Measurements from ENCODE around the gene CD2AP. TPM values are rescaled to one million over a fixed set of nuclear protein-coding genes. Genes with fewer than 3 reads are reported as not detected.
"Not testable (repeated sequence)": the region's sequence is repeated elsewhere in the genome, so short reads cannot be mapped to it uniquely, and the experiment has no call there.

CD2AP gene
- total RNA-seq, 4 donors from 2014 or later, result 21.2 to 34.4 (median 24.5) TPM

- no peaks in the 10 kb centered on the region for H3K4me1 ChIP-seq
- no peak for ATAC-seq
Observed at GRCh38 chr6:47552319-47552718, 74.7 kb downstream of the CD2AP start.

GRCh38 chr6:47553243-47553642 lies 75.7 kb downstream of the CD2AP start:
- not testable (repeated sequence) for H3K9me3 ChIP-seq, H3K36me3 ChIP-seq, H3K4me1 ChIP-seq, H3K4me3 ChIP-seq, H3K27me3 ChIP-seq, H3K27ac ChIP-seq, ATAC-seq
- 100% methylated on average over 3 of the region's 3 CpGs for WGBS, 2 donors (ENCODE audit: low coverage in 1 of 2)

More at GRCh38 chr6:47552319-47552718, 74.7 kb downstream of the CD2AP start:
- H3K9me3 ChIP-seq, result no peaks in the 10 kb centered on the region
- H3K36me3 ChIP-seq, result peaks cover 0 to 7% of the 10 kb centered on the region in 2 donors
- TF ChIP-seq EP300 (IDR thresholded peaks at IDR 0.05), result no peak
- TF ChIP-seq, protein P1, sequence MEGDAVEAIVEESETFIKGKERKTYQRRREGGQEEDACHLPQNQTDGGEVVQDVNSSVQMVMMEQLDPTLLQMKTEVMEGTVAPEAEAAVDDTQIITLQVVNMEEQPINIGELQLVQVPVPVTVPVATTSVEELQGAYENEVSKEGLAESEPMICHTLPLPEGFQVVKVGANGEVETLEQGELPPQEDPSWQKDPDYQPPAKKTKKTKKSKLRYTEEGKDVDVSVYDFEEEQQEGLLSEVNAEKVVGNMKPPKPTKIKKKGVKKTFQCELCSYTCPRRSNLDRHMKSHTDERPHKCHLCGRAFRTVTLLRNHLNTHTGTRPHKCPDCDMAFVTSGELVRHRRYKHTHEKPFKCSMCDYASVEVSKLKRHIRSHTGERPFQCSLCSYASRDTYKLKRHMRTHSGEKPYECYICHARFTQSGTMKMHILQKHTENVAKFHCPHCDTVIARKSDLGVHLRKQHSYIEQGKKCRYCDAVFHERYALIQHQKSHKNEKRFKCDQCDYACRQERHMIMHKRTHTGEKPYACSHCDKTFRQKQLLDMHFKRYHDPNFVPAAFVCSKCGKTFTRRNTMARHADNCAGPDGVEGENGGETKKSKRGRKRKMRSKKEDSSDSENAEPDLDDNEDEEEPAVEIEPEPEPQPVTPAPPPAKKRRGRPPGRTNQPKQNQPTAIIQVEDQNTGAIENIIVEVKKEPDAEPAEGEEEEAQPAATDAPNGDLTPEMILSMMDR (IDR thresholded peaks at IDR 0.05), result no peak
- no peak for TF ChIP-seq POLR2A (IDR thresholded peaks at IDR 0.05)
- no peak for TF ChIP-seq POLR2AphosphoS5 (IDR thresholded peaks at IDR 0.05)
- WGBS, 2 donors (ENCODE audit: low coverage in 1 of 2), result 94 to 100% methylated on average over 2 of the region's 2 CpGs
- H3K27ac ChIP-seq, result no peak overlapping the region
- H3K27me3 ChIP-seq, result no peaks in the 10 kb centered on the region
- no peak overlapping the region for H3K4me3 ChIP-seq

DNA sequence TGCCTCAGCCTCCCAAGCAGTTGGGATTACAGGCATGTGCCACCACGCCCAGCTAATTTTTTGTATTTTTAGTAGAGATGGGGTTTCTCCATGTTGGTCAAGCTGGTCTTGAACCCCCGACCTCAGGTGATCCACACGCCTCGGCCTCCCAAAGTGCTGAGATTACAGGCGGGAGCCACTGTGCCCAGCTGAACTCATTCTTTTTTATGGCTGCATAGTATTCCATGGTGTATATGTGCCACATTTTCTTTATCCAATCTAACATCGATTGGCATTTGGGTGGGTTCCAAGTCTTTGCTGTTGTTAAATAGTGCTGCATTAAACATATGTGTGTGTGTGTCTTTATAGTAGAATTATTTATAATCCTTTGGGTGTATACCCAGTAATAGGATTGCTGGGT lies 78.9 kb downstream of the CD2AP start:
- H3K27ac ChIP-seq, H3K27me3 ChIP-seq, H3K36me3 ChIP-seq, H3K4me1 ChIP-seq, H3K4me3 ChIP-seq, ATAC-seq, H3K9me3 ChIP-seq: not testable (repeated sequence)
- WGBS, 2 donors (ENCODE audit: low coverage in 1 of 2), result 100% methylated on average over 5 of the region's 6 CpGs; no CpG with 5 or more reads in 1 of the 2 donors

DNA sequence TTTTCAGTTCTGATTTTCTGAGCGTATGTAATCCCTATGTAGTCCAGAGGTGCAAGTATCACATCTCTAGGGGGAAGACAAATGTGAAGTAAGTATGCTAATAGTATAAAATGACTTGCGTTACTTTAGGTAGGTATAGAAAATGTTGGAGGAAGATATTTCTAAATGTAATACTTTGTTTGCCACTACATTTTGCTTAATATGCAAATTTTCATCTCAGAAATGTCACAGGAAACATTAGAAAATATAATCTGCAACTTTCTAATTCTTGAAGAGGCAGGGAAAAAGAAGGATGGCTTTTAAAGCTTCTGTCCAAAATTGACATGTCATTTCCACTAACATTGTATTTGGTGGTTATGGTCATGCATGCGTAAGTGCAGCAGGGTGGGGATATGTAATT lies 85.6 kb downstream of the CD2AP start:
- ATAC-seq, result no peak
- H3K9me3 ChIP-seq, result no peaks in the 10 kb centered on the region
- H3K36me3 ChIP-seq, result no peaks in the 10 kb centered on the region
- no peak overlapping the region for H3K4me3 ChIP-seq
- TF ChIP-seq, protein P1 (IDR thresholded peaks at IDR 0.05), result no peak
- TF ChIP-seq POLR2A (IDR thresholded peaks at IDR 0.05) (no peak), POLR2AphosphoS5 (IDR thresholded peaks at IDR 0.05) (no peak), EP300 (IDR thresholded peaks at IDR 0.05) (no peak)
- WGBS, 2 donors (ENCODE audit: low coverage in 1 of 2), result 91 to 96% methylated on average over 3 of the region's 3 CpGs
- H3K4me1 ChIP-seq, result no peaks in the 10 kb centered on the region
- no peaks in the 10 kb centered on the region for H3K27me3 ChIP-seq
- H3K27ac ChIP-seq, result no peak overlapping the region

GRCh38 chr6:47566602-47567001 lies 89.0 kb downstream of the CD2AP start:
- H3K36me3 ChIP-seq, H3K4me1 ChIP-seq, H3K27ac ChIP-seq, H3K27me3 ChIP-seq, ATAC-seq, H3K4me3 ChIP-seq, H3K9me3 ChIP-seq: not testable (repeated sequence)
- WGBS, 2 donors (ENCODE audit: low coverage in 1 of 2), result 78 to 98% methylated on average over 2 to 3 of the region's 3 CpGs

DNA sequence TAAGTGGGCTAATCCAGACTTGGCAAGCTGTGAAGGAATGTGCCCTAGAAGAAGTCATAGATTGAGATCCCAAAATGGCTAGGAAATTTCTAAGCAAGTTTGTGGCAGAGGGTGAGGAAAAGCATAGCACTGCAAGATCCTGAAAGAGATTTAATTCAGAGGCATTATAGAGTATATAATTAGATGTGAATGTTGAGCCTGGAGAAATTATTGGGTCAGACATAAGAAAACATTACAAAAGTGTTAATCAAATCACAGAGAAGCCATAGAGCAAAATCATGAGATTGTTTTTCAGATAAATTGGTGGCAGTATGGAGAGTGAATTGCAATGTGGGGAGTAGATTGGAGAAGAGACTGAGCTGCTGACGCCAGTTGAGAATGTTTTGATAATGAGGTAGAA lies 90.0 kb downstream of the CD2AP start:
- 86 to 100% methylated on average over 1 of the region's 1 CpG for WGBS, 2 donors (ENCODE audit: low coverage in 1 of 2)
- Histone ChIP-seq H3K4me1 (peaks cover 0 to 9% (median 0%) of the 10 kb centered on the region in 3 donors), H3K27me3 (no peaks in the 10 kb centered on the region), H3K27ac (no peak overlapping the region), H3K36me3 (no peaks in the 10 kb centered on the region), H3K9me3 (no peaks in the 10 kb centered on the region), H3K4me3 (no peak overlapping the region)
- no peak for ATAC-seq
- no peak for TF ChIP-seq EP300 (IDR thresholded peaks at IDR 0.05)
- TF ChIP-seq POLR2A (IDR thresholded peaks at IDR 0.05), result no peak
- TF ChIP-seq, protein P1 (IDR thresholded peaks at IDR 0.05), result no peak
- TF ChIP-seq POLR2AphosphoS5 (IDR thresholded peaks at IDR 0.05), result no peak

DNA sequence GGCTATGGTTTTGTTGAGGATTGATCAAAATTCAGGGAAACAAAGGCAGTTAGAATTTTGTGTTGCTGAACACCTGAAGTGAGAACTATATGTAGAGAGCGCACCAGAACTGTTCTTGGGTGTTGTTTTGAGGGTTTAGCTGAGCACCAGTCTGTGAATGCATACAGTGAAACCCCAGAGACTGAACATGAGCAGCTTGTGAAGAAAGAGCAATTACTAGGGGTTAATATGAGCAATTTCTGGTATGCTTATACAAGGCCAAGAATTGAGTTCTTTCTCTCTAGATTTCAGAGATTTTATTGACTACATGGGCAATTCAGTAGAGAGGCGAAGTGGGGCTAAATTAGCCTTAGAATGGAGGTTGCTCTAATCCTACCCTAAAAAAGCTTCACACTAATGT lies 93.9 kb downstream of the CD2AP start:
- peaks cover 0 to 2% of the 10 kb centered on the region in 2 donors for H3K36me3 ChIP-seq
- TF ChIP-seq POLR2A (IDR thresholded peaks at IDR 0.05) (no peak), POLR2AphosphoS5 (IDR thresholded peaks at IDR 0.05) (no peak), EP300 (IDR thresholded peaks at IDR 0.05) (no peak)
- TF ChIP-seq, protein P1 (IDR thresholded peaks at IDR 0.05), result no peak
- H3K9me3 ChIP-seq, result no peaks in the 10 kb centered on the region
- 91 to 100% methylated on average over 2 of the region's 2 CpGs for WGBS, 2 donors (ENCODE audit: low coverage in 1 of 2)
- ATAC-seq, result no peak
- no peak overlapping the region for H3K4me3 ChIP-seq
- H3K4me1 ChIP-seq, result peaks cover 0 to 9% (median 0%) of the 10 kb centered on the region in 3 donors
- no peaks in the 10 kb centered on the region for H3K27me3 ChIP-seq
- H3K27ac ChIP-seq, result no peak overlapping the region

Data from gastroesophageal sphincter (tissue), 4 donors.